ENCODE results near the gene RFT1. TPM values are rescaled to one million over a fixed set of nuclear protein-coding genes. Genes with fewer than 3 reads are reported as not detected.

Gene RFT1
- total and polyA plus RNA-seq, 2 experiments from 2014 or later = 11.3 to 13.3 TPM

- no peak for TF ChIP-seq ETS1 (IDR thresholded peaks at IDR 0.05)
- TF ChIP-seq STAT1 (IDR thresholded peaks at IDR 0.05; ENCODE audit: unreplicated experiment) = no peak
- TF ChIP-seq POLR2AphosphoS5 (IDR thresholded peaks at IDR 0.05; ENCODE audit: low read depth) = no peak
- no peak for TF ChIP-seq REST (IDR thresholded peaks at IDR 0.05; ENCODE audit: unreplicated experiment)
- TF ChIP-seq CTCF (conservative IDR thresholded peaks at IDR 0.05; ENCODE audit: low read depth in 2 of 2) = no peak
Observed at GRCh38 chr3:53166781-53167291, 36.6 kb upstream of the RFT1 start (continued).

- 0 out of 2 replicates have a peak, but pooled peaks cover 12% of the 10 kb centered on the region for H3K79me2 ChIP-seq (replicated peaks; ENCODE audit: insufficient read depth)
- TF ChIP-seq EZH2phosphoT487 (IDR thresholded peaks at IDR 0.05; ENCODE audit: unreplicated experiment) (no peak), POLR2AphosphoS5 (IDR thresholded peaks at IDR 0.05; ENCODE audit: low read depth) (no peak), ZNF331 (CRISPR knock-in tag; IDR thresholded peaks at IDR 0.05; ENCODE audit: low read depth) (no peak), CTCF (conservative IDR thresholded peaks at IDR 0.05; ENCODE audit: low read depth in 2 of 2) (no peak), JUNB (IDR thresholded peaks at IDR 0.05; ENCODE audit: unreplicated experiment) (no peak), ETS1 (IDR thresholded peaks at IDR 0.05) (no peak), EZH2 (IDR thresholded peaks at IDR 0.05; ENCODE audit: low read depth, unreplicated experiment) (no peak), CREB1 (CRISPR knock-in tag; IDR thresholded peaks at IDR 0.05; ENCODE audit: low read depth) (no peak), ZNF114 (CRISPR knock-in tag; IDR thresholded peaks at IDR 0.05) (no peak)
Observed at GRCh38 chr3:53166206-53166605, 36.0 kb upstream of the RFT1 start.

More at GRCh38 chr3:53166206-53166605, 36.0 kb upstream of the RFT1 start:
- peaks cover 15% of the 10 kb centered on the region for H3K4me1 ChIP-seq (ENCODE audit: insufficient read depth)
- no peaks in the 10 kb centered on the region for H3K36me3 ChIP-seq (ENCODE audit: insufficient read depth)
- no peak overlapping the region for H3K27ac Mint-ChIP-seq
- H3K27ac ChIP-seq (ENCODE audit: low read depth) = no peak overlapping the region
- no peaks in the 10 kb centered on the region; the same call in 2 of the 3 replicates for H3K9me3 Mint-ChIP-seq
- no peak overlapping the region for H3K4me3 Mint-ChIP-seq
- peaks cover 17% of the 10 kb centered on the region for H3K27me3 Mint-ChIP-seq (ENCODE audit: insufficient read depth, low read depth, poor library complexity)
- H3K4me2 ChIP-seq = no peak overlapping the region
- no peak for DNase-seq (ENCODE audit: low spot score)
- H3K4me1 Mint-ChIP-seq = peaks cover 44% of the 10 kb centered on the region
- H2AFZ ChIP-seq = no peak overlapping the region
- ATAC-seq = no peak
- H4K20me1 ChIP-seq (replicated peaks; ENCODE audit: insufficient read depth) = peaks cover 7% of the 10 kb centered on the region
- H3K27me3 ChIP-seq (ENCODE audit: insufficient read depth) = 0 out of 2 replicates have a peak, but pooled peaks cover 4% of the 10 kb centered on the region
- H3K4me3 ChIP-seq = no peak overlapping the region
- no peaks in the 10 kb centered on the region for H3K9me2 ChIP-seq (ENCODE audit: insufficient read depth)
- H3K36me3 Mint-ChIP-seq (ENCODE audit: low read depth) = no peaks in the 10 kb centered on the region; the same call in 2 of the 3 replicates
- H3F3A ChIP-seq (replicated peaks; ENCODE audit: low read depth) = no peaks in the 10 kb centered on the region
